ENCODE results near the gene SVOP.

Gene SVOP

DNA sequence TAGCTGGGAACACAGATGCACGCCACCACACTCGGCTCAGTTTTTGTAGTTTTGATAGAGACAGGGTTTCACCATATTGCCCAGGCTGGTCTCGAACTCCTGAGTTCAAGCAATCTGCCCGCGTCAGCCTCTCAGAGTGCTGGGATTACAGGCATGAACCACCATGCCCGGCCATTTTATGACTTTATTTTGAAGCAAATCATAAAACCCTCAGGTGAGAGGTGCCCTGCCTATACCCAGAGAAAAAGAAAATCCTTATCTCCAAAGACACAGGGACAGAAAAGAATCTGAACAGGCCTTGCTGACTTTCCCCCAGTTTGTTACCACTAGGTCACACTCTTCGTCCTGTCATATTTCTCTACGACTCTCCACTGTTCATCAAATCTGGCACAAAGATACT lies 92.2 kb downstream of the SVOP start:
- DNase-seq (ENCODE audit: extremely low spot score) = no peak
- TF ChIP-seq, protein P1, sequence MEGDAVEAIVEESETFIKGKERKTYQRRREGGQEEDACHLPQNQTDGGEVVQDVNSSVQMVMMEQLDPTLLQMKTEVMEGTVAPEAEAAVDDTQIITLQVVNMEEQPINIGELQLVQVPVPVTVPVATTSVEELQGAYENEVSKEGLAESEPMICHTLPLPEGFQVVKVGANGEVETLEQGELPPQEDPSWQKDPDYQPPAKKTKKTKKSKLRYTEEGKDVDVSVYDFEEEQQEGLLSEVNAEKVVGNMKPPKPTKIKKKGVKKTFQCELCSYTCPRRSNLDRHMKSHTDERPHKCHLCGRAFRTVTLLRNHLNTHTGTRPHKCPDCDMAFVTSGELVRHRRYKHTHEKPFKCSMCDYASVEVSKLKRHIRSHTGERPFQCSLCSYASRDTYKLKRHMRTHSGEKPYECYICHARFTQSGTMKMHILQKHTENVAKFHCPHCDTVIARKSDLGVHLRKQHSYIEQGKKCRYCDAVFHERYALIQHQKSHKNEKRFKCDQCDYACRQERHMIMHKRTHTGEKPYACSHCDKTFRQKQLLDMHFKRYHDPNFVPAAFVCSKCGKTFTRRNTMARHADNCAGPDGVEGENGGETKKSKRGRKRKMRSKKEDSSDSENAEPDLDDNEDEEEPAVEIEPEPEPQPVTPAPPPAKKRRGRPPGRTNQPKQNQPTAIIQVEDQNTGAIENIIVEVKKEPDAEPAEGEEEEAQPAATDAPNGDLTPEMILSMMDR (IDR thresholded peaks at IDR 0.05; ENCODE audit: control extremely low read depth, extremely low read depth, low read depth, missing control alignments) = no peak
- ChIA-PET POLR2A (no interaction called here), CTCF (no interaction called here)

DNA sequence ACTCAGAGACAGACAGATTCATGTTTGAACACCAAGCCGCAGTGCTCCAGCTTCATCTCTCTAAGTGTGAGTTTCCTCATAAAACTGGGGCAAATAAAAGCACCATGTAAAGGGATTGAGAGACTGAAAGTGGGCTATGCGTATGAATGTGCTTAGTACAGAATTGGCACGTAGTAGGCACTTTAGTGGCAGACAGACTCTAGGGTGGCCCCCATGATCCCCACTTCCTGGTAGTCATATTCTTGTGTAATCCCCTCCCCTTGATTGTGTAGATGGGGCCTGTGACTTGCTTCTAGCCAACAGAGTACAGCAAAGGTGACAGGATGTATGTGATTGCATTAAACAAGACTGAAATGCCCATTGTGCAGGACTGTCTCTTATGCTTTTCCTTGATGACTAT lies 98.0 kb downstream of the SVOP start:
- DNase-seq (ENCODE audit: extremely low spot score) = no peak
- TF ChIP-seq, protein P1 (IDR thresholded peaks at IDR 0.05; ENCODE audit: control extremely low read depth, extremely low read depth, low read depth, missing control alignments) = no peak
- ChIA-PET POLR2A (no interaction called here), CTCF (no interaction called here)

DNA sequence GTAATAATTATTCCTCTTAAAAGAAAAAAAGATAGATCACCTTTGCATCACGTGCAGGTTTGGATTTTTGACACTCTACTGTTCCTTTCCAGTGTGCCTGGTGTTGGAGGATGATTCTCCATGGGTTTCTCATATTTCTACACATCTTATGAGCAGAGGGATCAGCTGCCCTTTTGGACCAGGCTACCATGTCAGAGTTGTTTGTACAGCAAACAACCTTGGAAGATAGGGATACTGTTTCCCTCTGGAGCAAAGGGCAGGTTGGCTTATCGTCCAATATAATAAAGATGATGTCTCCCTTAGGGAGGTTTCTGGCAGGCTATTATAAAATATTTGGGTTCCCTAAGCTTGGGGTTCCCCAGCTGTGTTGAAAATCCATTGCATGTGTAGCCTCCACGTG lies 98.9 kb downstream of the SVOP start:
- DNase-seq (ENCODE audit: extremely low spot score) = no peak
- CTCF ChIA-PET = interaction anchor here (0.9 kb wide), 1 partner anchor 29 kb away, joined by 4 read pairs; no protein-coding TSS in a partner anchor
- TF ChIP-seq, protein P1 (IDR thresholded peaks at IDR 0.05; ENCODE audit: control extremely low read depth, extremely low read depth, low read depth, missing control alignments) = no peak
- POLR2A ChIA-PET = no interaction called here

DNA sequence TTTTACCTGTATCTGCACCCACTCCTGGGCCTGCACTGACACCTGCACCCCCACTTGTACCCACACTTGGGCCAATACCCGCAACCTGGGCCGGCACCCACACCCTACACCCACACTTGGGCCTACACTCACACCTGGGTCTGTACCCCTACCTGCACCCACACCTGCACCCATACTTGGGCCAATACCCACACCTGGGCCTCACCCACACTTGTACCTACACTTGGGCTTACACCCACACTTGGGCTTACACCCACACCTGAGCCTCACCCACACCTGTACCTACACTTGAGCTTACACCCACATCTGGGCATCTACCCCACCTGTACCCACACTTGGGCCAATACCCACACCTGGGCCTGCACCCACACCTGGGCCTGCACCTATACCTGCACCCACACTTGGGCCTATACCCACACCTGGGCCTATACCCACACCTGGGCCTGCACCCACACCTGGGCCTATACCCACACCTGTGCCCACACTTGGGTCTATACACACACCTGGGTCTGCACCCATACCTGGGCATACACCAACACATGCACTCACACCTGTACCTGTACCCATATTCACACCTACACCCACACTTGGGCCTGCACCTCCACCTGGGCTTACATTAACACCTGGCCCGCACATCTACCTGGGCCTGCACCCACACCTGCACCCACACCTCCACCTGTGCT lies 101.8 kb downstream of the SVOP start:
- CTCF ChIA-PET = no interaction called here
- DNase-seq (ENCODE audit: extremely low spot score) = no peak
- TF ChIP-seq, protein P1 (IDR thresholded peaks at IDR 0.05; ENCODE audit: control extremely low read depth, extremely low read depth, low read depth, missing control alignments) = no peak
- POLR2A ChIA-PET = no interaction called here

DNA sequence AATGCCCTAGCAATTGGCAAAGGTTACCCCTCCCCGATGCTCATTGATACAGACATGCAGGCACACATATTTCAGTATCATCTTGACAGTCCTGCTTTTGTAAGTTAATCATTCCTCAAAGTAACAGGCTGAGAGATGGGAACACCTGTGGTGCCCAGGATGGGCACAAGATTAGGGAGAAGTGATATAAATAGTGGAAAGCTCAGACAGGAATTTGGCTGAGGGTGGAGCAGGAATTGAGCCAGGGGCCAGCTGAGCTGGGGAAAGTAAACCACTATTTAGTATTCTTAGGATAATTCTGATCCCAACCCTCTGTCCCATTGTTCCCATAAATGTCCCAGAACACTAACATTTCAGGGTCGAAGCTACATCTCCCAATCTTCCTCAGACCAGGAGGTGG lies 102.7 kb downstream of the SVOP start:
- DNase-seq (ENCODE audit: extremely low spot score) = no peak
- ChIA-PET CTCF (no interaction called here), POLR2A (no interaction called here)
- TF ChIP-seq, protein P1 (IDR thresholded peaks at IDR 0.05; ENCODE audit: control extremely low read depth, extremely low read depth, low read depth, missing control alignments) = no peak

DNA sequence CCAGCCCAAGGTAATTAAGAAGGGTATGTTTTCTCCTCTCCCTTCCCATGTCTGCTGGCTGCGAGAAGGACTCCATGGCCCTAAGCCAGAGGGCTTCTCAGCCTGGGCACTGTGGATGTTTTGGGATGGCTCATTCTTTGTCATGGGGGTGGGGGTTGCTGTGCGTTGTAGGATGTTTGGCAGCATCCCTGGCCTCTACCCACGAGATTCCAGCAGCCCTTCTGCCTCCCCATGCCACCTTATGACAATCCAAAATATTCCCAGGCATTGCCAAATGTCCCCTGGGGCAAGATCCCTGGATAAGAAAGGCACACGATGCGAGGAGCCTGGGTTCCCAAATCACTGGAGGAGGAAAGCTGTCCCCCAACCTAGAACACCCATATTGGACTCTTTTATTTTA lies 104.5 kb downstream of the SVOP start:
- TF ChIP-seq, protein P1 (IDR thresholded peaks at IDR 0.05; ENCODE audit: control extremely low read depth, extremely low read depth, low read depth, missing control alignments) = no peak
- ChIA-PET POLR2A (no interaction called here), CTCF (interaction anchor here (0.7 to 0.8 kb wide), 2 partner anchors 10 to 32 kb away, joined by 3 read pairs; no protein-coding TSS in a partner anchor)
- no peak for DNase-seq (ENCODE audit: extremely low spot score)

Data from GM10248 (cell line).